Measurements from ENCODE around the gene PLPP4. TPM values are rescaled to one million over a fixed set of nuclear protein-coding genes. Genes with fewer than 3 reads are reported as not detected.

The PLPP4 gene
- total and polyA plus RNA-seq, 2 donors from 2014 or later = 6.4 to 11.2 TPM

DNA sequence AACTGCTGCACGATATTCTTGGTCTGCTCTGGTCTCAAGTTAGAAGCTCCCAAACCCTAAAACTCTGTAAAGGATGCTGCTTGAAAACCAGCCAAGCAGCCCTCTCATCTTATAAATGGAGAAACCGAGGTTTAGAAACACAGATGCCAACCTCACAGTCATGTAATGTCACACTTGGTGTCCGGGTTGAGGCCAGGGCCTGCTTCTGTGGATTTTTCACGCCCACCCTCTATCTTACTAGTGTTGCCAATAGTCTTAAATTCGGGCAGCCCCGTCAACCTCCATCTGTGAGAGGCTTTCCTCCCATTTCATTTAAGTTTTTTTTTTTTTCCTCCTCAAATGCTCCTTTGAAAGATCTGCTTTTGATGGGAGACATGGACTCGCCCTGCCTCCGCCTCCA lies 28.9 kb downstream of the PLPP4 start:
- no peak overlapping the region for H3K27ac ChIP-seq (ENCODE audit: low read depth in 2 of 2, low read length in 2 of 2)
- H3K27me3 ChIP-seq (ENCODE audit: control insufficient read depth, insufficient read depth, low read length) = no peaks in the 10 kb centered on the region
- no peaks in the 10 kb centered on the region for H3K36me3 ChIP-seq (ENCODE audit: control insufficient read depth in 2 of 3, insufficient read depth in 3 of 3, low read length in 3 of 3)
- intact Hi-C loops (cut with DNase I) = no loop called here
- peaks cover 0 to 4% (median 0%) of the 10 kb centered on the region in 3 donors for H3K9me3 ChIP-seq (ENCODE audit: control insufficient read depth in 2 of 3, insufficient read depth in 1 of 3, low read length in 3 of 3)
- FAIRE-seq (no peak), DNase-seq (no peak)
- peaks cover 0 to 2% (median 0%) of the 10 kb centered on the region in 3 donors for H3K4me1 ChIP-seq (ENCODE audit: control insufficient read depth in 2 of 3, insufficient read depth in 2 of 3, low read depth in 1 of 3, low read length in 3 of 3)
- H3K9ac ChIP-seq (ENCODE audit: low read length in 3 of 3) = no peak overlapping the region
- H3K4me3 ChIP-seq (ENCODE audit: low read length in 3 of 3) = no peak overlapping the region
- TF ChIP-seq, protein P1, sequence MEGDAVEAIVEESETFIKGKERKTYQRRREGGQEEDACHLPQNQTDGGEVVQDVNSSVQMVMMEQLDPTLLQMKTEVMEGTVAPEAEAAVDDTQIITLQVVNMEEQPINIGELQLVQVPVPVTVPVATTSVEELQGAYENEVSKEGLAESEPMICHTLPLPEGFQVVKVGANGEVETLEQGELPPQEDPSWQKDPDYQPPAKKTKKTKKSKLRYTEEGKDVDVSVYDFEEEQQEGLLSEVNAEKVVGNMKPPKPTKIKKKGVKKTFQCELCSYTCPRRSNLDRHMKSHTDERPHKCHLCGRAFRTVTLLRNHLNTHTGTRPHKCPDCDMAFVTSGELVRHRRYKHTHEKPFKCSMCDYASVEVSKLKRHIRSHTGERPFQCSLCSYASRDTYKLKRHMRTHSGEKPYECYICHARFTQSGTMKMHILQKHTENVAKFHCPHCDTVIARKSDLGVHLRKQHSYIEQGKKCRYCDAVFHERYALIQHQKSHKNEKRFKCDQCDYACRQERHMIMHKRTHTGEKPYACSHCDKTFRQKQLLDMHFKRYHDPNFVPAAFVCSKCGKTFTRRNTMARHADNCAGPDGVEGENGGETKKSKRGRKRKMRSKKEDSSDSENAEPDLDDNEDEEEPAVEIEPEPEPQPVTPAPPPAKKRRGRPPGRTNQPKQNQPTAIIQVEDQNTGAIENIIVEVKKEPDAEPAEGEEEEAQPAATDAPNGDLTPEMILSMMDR (IDR thresholded peaks at IDR 0.05; ENCODE audit: borderline replicate concordance, extremely low read depth, insufficient read depth) = no peak

DNA sequence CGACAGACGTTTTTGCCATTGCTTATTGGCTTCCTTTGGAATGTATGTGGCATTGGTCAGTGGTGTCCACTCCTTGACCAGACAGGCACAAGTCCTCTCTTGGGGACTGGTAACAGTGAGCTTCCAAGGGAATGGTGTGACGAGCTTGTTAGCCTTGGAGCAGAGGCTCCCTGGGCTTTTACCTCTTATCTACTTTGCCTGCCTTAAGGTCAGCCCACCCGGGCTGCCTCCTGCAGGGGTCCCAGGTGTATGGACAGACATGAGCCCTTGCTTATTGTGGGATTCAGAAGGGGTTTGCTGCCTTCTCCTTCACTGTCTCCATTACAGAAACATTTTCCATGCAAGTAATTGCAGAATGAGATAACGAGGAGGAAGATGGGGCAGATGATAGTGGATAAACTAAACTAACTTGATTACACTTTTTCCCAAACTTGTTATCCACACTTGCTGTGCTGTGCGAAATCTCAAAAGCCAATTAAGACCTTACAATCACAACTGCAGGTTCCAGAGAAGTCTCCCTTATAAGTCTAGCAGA lies 29.7 kb downstream of the PLPP4 start:
- intact Hi-C loops (cut with DNase I) = no loop called here
- Histone ChIP-seq H3K9ac (ENCODE audit: low read length in 3 of 3) (no peak overlapping the region), H3K4me1 (ENCODE audit: control insufficient read depth in 2 of 3, insufficient read depth in 2 of 3, low read depth in 1 of 3, low read length in 3 of 3) (peaks cover 0 to 2% (median 0%) of the 10 kb centered on the region in 3 donors), H3K27ac (ENCODE audit: low read depth in 2 of 2, low read length in 2 of 2) (no peak overlapping the region), H3K27me3 (ENCODE audit: control insufficient read depth, insufficient read depth, low read length) (no peaks in the 10 kb centered on the region), H3K36me3 (ENCODE audit: control insufficient read depth in 2 of 3, insufficient read depth in 3 of 3, low read length in 3 of 3) (no peaks in the 10 kb centered on the region), H3K4me3 (ENCODE audit: low read length in 3 of 3) (no peak overlapping the region), H3K9me3 (ENCODE audit: control insufficient read depth in 2 of 3, insufficient read depth in 1 of 3, low read length in 3 of 3) (no peaks in the 10 kb centered on the region)
- FAIRE-seq (no peak), DNase-seq (no peak)
- TF ChIP-seq, protein P1 (IDR thresholded peaks at IDR 0.05; ENCODE audit: borderline replicate concordance, extremely low read depth, insufficient read depth) = no peak

DNA sequence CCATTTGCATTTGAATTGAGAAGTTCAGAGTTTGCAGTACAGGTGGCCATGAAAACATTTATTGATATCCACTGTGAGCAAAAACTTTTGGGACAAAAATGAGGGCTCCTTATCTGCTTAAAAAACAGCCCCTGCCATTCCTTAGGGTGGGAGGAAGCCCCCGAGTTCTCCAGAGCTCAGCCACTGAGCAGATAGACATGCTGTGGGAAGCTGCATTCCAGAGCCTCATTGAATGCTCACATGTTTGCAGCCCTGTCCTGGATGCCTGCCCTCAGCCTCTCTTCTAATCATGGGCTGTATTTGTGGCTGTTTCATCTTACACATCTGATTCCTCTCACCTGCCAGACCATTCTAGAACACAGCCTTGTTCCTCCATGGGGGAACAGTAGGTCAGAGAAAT lies 33.3 kb downstream of the PLPP4 start:
- Histone ChIP-seq H3K27me3 (ENCODE audit: control insufficient read depth, insufficient read depth, low read length) (no peaks in the 10 kb centered on the region), H3K36me3 (ENCODE audit: control insufficient read depth in 2 of 3, insufficient read depth in 3 of 3, low read length in 3 of 3) (no peaks in the 10 kb centered on the region), H3K4me1 (ENCODE audit: control insufficient read depth in 2 of 3, insufficient read depth in 2 of 3, low read depth in 1 of 3, low read length in 3 of 3) (peaks cover 0 to 2% (median 2%) of the 10 kb centered on the region in 3 donors), H3K9ac (ENCODE audit: low read length in 3 of 3) (no peak overlapping the region), H3K27ac (ENCODE audit: low read depth in 2 of 2, low read length in 2 of 2) (no peak overlapping the region), H3K4me3 (ENCODE audit: low read length in 3 of 3) (no peak overlapping the region), H3K9me3 (ENCODE audit: control insufficient read depth in 2 of 3, insufficient read depth in 1 of 3, low read length in 3 of 3) (no peaks in the 10 kb centered on the region)
- intact Hi-C loops (cut with DNase I) = no loop called here
- no peak for DNase-seq
- TF ChIP-seq, protein P1 (IDR thresholded peaks at IDR 0.05; ENCODE audit: borderline replicate concordance, extremely low read depth, insufficient read depth) = no peak
- no peak for FAIRE-seq

DNA sequence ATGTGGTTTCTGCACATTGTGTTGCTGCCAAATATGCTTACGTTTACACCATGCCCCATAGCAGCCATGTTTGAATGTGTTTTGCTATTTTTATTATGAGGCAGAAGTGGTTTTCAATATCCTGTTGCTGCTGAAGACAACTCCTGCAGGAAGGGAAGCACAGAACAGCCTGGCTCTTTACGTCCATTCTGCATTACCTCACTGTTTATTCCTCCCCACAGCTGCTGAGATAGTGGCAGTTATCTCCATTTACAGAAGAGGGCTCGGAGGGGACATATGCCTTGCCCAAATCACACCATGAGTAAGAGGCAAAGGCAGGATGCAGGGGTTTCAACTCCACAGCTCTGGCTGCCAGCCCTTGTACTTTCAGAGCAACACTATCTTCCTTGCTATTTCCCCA lies 35.3 kb downstream of the PLPP4 start:
- TF ChIP-seq, protein P1 (IDR thresholded peaks at IDR 0.05; ENCODE audit: borderline replicate concordance, extremely low read depth, insufficient read depth) = no peak
- Histone ChIP-seq H3K36me3 (ENCODE audit: control insufficient read depth in 2 of 3, insufficient read depth in 3 of 3, low read length in 3 of 3) (no peaks in the 10 kb centered on the region), H3K9ac (ENCODE audit: low read length in 3 of 3) (no peak overlapping the region), H3K9me3 (ENCODE audit: control insufficient read depth in 2 of 3, insufficient read depth in 1 of 3, low read length in 3 of 3) (no peaks in the 10 kb centered on the region), H3K27ac (ENCODE audit: low read depth in 2 of 2, low read length in 2 of 2) (no peak overlapping the region), H3K4me1 (ENCODE audit: control insufficient read depth in 2 of 3, insufficient read depth in 2 of 3, low read depth in 1 of 3, low read length in 3 of 3) (peaks cover 0 to 6% (median 2%) of the 10 kb centered on the region in 3 donors), H3K4me3 (ENCODE audit: low read length in 3 of 3) (no peak overlapping the region), H3K27me3 (ENCODE audit: control insufficient read depth, insufficient read depth, low read length) (no peaks in the 10 kb centered on the region)
- FAIRE-seq (no peak), DNase-seq (no peak)
- intact Hi-C loops (cut with DNase I) = no loop called here

Measured in kidney (tissue), 14 donors.